Ishikawa (cell line): Measurements from ENCODE around the gene UBE4B.

ENCODE experiments used
- FOXM1 ChIP-seq: IDR thresholded peaks from 2 replicates; pipeline ENCODE4 v1.6.1; 2012; ENCODE audit warnings: low read depth, borderline replicate concordance
- NFIC ChIP-seq: IDR thresholded peaks from 2 replicates; pipeline ENCODE4 v1.6.1; 2012

DNA sequence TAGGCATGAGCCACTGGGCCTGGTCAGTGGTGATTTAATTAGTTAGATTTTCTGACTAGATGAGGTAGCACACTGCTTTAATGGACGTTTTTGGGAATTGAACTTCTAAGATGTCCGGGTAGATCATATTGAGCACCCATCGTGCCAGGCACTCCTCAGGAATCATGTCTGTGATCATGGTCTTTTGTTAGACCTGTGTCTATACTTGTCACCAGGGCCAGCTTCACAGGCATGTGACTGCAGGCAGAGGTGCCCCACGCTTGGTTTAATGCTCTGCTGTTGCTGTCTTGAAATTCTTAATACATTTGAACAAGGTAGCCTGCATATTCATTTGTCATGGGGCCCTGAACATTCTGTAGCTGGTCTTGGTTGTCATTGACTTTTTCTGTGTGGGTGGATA, 19.6 kb downstream of the UBE4B start:
- TF ChIP-seq FOXM1 (no peak), NFIC (no peak)
